ENCODE measurements around the gene THEM4. TPM values are rescaled to one million over a fixed set of nuclear protein-coding genes. Genes with fewer than 3 reads are reported as not detected.

THEM4 gene
- total and polyA plus RNA-seq, 2 of the 8 experiments (the other 6 are each of a cell fraction or from before 2014, with no cell fraction given) = 9.9 to 11.2 TPM

GRCh38 chr1:151843398-151843797 lies 65.9 kb downstream of the THEM4 start (continued):
- no peak for TF ChIP-seq ASH2L (IDR thresholded peaks at IDR 0.05; ENCODE audit: low read length)
- no peak for TF ChIP-seq SRF (IDR thresholded peaks at IDR 0.05; ENCODE audit: low read depth, low read length)
- no peak for TF ChIP-seq MAX (IDR thresholded peaks at IDR 0.05)
- no peak for TF ChIP-seq KDM4A (IDR thresholded peaks at IDR 0.05; ENCODE audit: low read depth, low read length, severe bottlenecking)
- no peak for TF ChIP-seq SIRT6 (IDR thresholded peaks at IDR 0.05; ENCODE audit: low read length)
- no peak for TF ChIP-seq CTBP2 (IDR thresholded peaks at IDR 0.05; ENCODE audit: borderline replicate concordance, insufficient read depth, insufficient read length, low read length)
- TF ChIP-seq GTF2F1 (IDR thresholded peaks at IDR 0.05; ENCODE audit: borderline replicate concordance, low read depth, low read length) = no peak
